HEK293T (cell line): ENCODE measurements around the gene SNCB.

ENCODE experiments used
- CTCF ChIA-PET: fragments of 350-600 bp; formaldehyde crosslinking; extraction: SDS; loops from one replicate; lab custom pipeline; 2021; ENCODE audit warnings: antibody characterized with exemption, inconsistent platforms; lab: Yijun Ruan, JAX
- POLR2A ChIA-PET: fragments of 350-600 bp; formaldehyde crosslinking; extraction: SDS; loops from one replicate; lab custom pipeline; 2020; ENCODE audit warnings: antibody characterized with exemption, inconsistent platforms; lab: Yijun Ruan, JAX
- DNase-seq: peaks from one replicate; pipeline ENCODE4 v3.0.0; 2012; ENCODE audit warnings: mixed read lengths; ENCODE audit errors: extremely low spot score
- ARNT ChIP-seq: fragments of 450-650 bp; IDR thresholded peaks from 2 replicates; pipeline ENCODE4 v1.6.1; 2017; ENCODE audit warnings: mild to moderate bottlenecking
- BHLHE40 ChIP-seq: fragments of 450-650 bp; IDR thresholded peaks from 2 replicates; pipeline ENCODE4 v1.6.1; 2016; ENCODE audit warnings: mild to moderate bottlenecking, moderate library complexity, borderline replicate concordance
- CTBP1 ChIP-seq: fragments of 450-650 bp; IDR thresholded peaks from 2 replicates; pipeline ENCODE4 v1.6.1; 2016; ENCODE audit warnings: borderline replicate concordance
- ELF4 ChIP-seq: fragments of 450-650 bp; IDR thresholded peaks from 2 replicates; pipeline ENCODE4 v1.6.1; 2017; ENCODE audit warnings: antibody characterized with exemption
- FOXA1 ChIP-seq: fragments of 450-650 bp; IDR thresholded peaks from 2 replicates; pipeline ENCODE4 v1.6.1; 2016; ENCODE audit warnings: mild to moderate bottlenecking
- FOXK2 ChIP-seq: fragments of 450-650 bp; IDR thresholded peaks from 2 replicates; pipeline ENCODE4 v1.6.1; 2016; ENCODE audit warnings: mild to moderate bottlenecking
- FOXM1 ChIP-seq: fragments of 450-650 bp; IDR thresholded peaks from 2 replicates; pipeline ENCODE4 v1.6.1; 2017; ENCODE audit warnings: mild to moderate bottlenecking, borderline replicate concordance
- HDGF ChIP-seq: fragments of 450-650 bp; IDR thresholded peaks from 2 replicates; pipeline ENCODE4 v1.6.1; 2017; ENCODE audit warnings: antibody characterized with exemption, borderline replicate concordance
- L3MBTL2 ChIP-seq: fragments of 450-650 bp; conservative IDR thresholded peaks from 2 replicates; pipeline ENCODE4 v1.6.1; 2016; ENCODE audit warnings: mild to moderate bottlenecking
- LEF1 ChIP-seq: fragments of 450-650 bp; IDR thresholded peaks from 2 replicates; pipeline ENCODE4 v1.6.1; 2017; ENCODE audit warnings: mild to moderate bottlenecking, borderline replicate concordance
- NFRKB ChIP-seq: fragments of 450-650 bp; IDR thresholded peaks from 2 replicates; pipeline ENCODE4 v1.6.1; 2016; ENCODE audit warnings: mild to moderate bottlenecking, moderate library complexity
- SP1 ChIP-seq: fragments of 450-650 bp; IDR thresholded peaks from 2 replicates; pipeline ENCODE4 v1.6.1; 2017
- SUZ12 ChIP-seq: fragments of 450-650 bp; IDR thresholded peaks from 2 replicates; pipeline ENCODE4 v1.6.1; 2016; ENCODE audit warnings: mild to moderate bottlenecking
- TARDBP ChIP-seq: fragments of 450-650 bp; IDR thresholded peaks from 2 replicates; pipeline ENCODE4 v1.6.1; 2016
- ZNF384 ChIP-seq: fragments of 450-650 bp; IDR thresholded peaks from 2 replicates; pipeline ENCODE4 v1.6.1; 2016
- TF ChIP-seq, protein P1 (sequence below): fragments of 450-650 bp; IDR thresholded peaks from 2 replicates; pipeline ENCODE4 v1.6.1; 2016

The SNCB gene

DNA sequence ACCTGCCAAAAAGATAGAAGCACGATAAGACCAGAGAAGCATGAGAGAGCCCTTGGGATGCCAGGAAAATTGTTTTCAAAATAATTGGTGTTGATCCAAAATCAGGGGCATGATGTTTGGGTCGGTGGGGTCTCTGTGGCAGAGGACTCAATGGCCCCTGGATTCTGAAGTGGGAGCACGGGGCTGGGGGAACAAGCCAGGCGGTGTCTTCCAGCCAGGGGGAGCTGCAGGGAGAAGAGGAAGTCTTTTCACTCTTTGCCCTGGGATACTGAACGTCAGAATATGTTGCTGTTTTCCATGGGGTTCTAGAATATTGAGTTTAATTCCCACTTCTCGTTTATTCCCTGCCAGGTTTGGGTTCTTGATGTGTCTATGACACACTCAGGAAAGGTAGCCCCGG is 37.3 kb upstream of the SNCB start:
- no peak for DNase-seq
- no peak for TF ChIP-seq ARNT
- no peak for TF ChIP-seq ZNF384
- TF ChIP-seq ELF4 = no peak
- TF ChIP-seq L3MBTL2 = no peak
- no peak for TF ChIP-seq SP1
- no peak for TF ChIP-seq BHLHE40
- TF ChIP-seq, protein P1, sequence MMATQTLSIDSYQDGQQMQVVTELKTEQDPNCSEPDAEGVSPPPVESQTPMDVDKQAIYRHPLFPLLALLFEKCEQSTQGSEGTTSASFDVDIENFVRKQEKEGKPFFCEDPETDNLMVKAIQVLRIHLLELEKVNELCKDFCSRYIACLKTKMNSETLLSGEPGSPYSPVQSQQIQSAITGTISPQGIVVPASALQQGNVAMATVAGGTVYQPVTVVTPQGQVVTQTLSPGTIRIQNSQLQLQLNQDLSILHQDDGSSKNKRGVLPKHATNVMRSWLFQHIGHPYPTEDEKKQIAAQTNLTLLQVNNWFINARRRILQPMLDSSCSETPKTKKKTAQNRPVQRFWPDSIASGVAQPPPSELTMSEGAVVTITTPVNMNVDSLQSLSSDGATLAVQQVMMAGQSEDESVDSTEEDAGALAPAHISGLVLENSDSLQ = no peak
- no peak for TF ChIP-seq FOXM1
- TF ChIP-seq FOXK2 = no peak
- TF ChIP-seq LEF1 = no peak
- no peak for TF ChIP-seq TARDBP
- TF ChIP-seq NFRKB = no peak
- TF ChIP-seq FOXA1 = no peak
- TF ChIP-seq CTBP1 = no peak
- TF ChIP-seq HDGF = no peak
- no peak for TF ChIP-seq SUZ12
- ChIA-PET CTCF (no interaction called here), POLR2A (interaction anchor here (0.8 kb wide), 1 partner anchor 21 kb away, joined by 3 read pairs; the partner anchor contains the start of gene TSPAN17)

DNA sequence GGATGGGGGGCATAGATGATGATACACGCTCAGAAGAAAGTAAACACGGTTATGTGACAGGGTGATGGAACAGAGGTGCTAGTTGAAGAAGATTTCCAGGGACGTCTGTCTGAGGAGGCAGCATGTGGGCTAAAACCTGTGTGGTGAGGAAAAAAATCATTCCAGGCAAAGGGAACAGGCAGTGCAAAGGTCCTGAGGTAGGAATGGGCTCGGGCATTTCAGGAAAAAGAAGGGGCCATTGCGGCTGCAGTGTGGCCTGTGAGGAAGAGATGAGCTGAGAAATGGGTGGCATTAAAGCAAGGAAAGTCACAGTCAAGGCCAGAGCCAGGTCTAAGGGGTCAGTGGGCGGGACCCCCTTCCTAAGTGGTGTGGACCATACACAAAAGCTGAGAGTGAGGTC is 35.2 kb upstream of the SNCB start:
- TF ChIP-seq FOXK2 (no peak), FOXM1 (no peak), CTBP1 (no peak), FOXA1 (no peak), L3MBTL2 (no peak), ELF4 (no peak), LEF1 (no peak), TARDBP (no peak), SP1 (no peak), ZNF384 (no peak)
- no peak for DNase-seq
- ChIA-PET CTCF (no interaction called here), POLR2A (no interaction called here)

DNA sequence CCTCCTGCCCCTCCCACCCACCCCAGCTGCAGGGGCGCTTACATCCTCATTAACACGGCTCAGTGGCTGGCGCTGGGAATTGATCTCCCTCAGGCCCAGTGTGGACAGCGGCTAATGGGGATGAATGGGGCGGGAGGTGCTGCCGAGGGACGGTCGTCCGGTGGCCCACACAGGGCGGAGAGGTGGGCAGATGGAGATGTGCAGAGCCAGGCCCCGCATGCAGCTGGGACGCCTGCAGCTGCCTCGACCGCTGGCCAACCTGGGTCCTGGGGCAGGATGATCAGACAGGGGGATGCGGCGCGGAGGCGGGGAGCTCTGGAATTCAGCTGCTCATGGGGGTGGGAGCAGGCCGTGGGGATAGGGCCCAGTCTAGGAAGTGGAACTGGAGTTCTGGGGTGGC is 34.6 kb upstream of the SNCB start:
- DNase-seq = no peak
- TF ChIP-seq CTBP1 = no peak
- ChIA-PET POLR2A (no interaction called here), CTCF (no interaction called here)

DNA sequence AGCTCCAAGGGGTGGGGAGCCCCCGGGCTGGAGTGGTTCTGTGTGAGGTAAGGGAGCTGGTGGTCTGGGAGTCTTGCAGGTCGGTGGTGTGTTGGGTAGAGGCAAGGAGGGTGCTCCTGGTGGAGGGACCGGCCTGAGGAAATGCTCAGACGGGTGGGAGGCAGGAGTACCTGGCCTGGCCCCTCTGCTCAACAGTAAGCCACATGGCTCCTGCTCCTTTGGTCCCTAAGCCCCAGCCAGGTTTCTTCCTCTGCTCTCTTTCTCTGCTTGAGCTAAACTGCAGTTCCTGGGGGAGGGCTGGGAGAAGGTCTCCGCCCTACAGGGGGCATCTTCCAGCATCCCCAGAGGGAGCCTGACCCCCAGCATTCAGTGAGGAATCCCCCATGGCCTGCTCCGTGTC is 34.1 kb upstream of the SNCB start:
- TF ChIP-seq ARNT = no peak
- TF ChIP-seq BHLHE40 = no peak
- TF ChIP-seq ZNF384 = no peak
- no peak for TF ChIP-seq CTBP1
- no peak for TF ChIP-seq L3MBTL2
- no peak for TF ChIP-seq ELF4
- TF ChIP-seq NFRKB = no peak
- no peak for TF ChIP-seq LEF1
- no peak for TF ChIP-seq FOXM1
- TF ChIP-seq SUZ12 = no peak
- TF ChIP-seq FOXK2 = no peak
- TF ChIP-seq SP1 = no peak
- ChIA-PET POLR2A (no interaction called here), CTCF (no interaction called here)
- no peak for DNase-seq

DNA sequence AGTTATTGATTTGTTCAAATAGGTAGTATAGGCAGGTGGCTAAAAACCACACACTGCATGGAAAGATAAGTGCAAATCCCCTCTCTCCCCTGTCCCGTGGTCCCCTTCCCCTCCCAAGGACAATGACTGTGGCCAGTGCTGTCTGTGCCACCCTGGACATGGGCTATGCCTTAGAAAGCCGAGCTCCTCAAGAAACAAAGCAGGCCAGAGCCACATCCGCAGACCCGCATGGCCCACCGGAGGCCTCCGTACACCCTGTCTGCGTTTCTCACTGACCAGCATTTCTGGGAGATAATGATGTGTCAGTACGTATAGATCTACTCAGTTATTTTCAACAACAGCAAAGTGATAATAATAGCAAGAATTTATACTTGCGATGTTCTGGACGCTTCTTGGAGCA is 33.2 kb upstream of the SNCB start:
- no peak for DNase-seq
- POLR2A ChIA-PET = no interaction called here
- CTCF ChIA-PET = no interaction called here
- no peak for TF ChIP-seq SUZ12
- TF ChIP-seq FOXM1 = no peak
- TF ChIP-seq BHLHE40 = no peak
- no peak for TF ChIP-seq ARNT

DNA sequence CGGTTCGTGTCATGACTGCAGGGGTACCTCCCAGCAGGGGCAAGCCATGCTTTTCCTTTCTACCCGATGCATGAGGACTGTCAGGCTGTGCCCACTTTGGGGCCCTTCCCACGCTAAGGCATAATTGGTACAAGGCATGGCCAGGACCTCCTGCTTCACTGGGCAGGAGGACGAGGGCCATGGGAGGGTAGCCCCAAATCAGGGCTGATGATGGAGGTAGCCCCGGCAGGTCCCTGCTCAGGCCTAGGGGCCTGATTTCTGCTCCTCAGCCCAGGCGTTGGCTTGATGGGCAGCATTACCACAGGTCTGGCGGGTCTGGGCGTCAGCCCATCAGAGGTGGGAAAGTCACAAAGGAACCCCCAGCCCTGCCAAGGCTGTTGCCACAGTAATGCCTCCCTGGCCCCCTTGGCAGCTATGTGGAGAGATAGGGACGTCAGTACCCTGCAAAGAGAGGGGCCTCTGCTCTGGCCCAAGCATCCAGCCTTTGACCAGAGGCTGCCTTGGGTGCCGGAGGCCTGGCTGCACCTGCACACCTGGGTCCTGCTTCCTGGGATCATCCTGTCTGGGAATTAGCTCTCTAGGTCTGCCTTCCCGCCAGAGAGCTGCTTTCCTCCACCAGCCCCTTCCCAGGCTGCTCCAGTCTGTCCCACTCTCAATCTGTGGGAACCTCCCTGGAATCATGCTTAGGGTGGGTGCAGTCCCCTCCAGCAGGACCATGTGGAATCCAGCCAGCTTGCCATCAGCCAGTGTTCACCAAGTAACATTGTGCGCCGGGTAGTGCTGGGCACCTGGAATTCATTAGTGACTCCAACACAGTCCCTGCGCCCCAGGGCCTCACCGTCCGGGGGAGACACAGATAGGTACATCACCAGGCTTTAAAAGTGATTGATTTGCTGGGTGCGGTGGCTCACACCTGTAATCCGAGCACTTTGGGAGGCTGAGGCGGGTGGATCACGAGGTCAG is 32.3 kb upstream of the SNCB start:
- no peak for TF ChIP-seq FOXA1
- TF ChIP-seq L3MBTL2 = no peak
- TF ChIP-seq SUZ12 = no peak
- no peak for TF ChIP-seq ZNF384
- TF ChIP-seq HDGF = no peak
- TF ChIP-seq CTBP1 = no peak
- TF ChIP-seq LEF1 = no peak
- TF ChIP-seq FOXM1 = no peak
- no peak for TF ChIP-seq ELF4
- no peak for TF ChIP-seq NFRKB
- no peak for TF ChIP-seq SP1
- TF ChIP-seq, protein P1 = no peak
- TF ChIP-seq FOXK2 = no peak
- no peak for TF ChIP-seq ARNT
- TF ChIP-seq BHLHE40 = no peak
- no peak for DNase-seq
- POLR2A ChIA-PET = no interaction called here
- CTCF ChIA-PET = no interaction called here

DNA sequence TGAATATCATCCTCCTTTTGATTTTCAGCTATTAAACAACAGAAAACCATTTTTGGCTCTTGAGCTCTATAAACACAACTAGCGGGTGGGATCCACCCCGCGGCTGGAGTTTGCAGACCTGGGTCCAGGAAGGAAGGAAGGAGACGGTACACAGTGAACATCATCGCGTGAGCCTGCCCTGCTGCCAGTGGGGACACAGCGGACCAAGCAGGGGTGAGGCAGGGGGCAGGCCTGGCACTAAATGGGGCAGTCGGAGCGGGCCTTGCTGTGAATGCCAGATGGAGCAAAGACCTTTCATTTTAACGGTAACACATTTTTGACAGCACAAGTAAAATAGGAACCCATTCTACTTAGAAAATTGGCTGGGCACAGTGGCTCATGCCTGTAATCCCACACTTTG is 31.3 kb upstream of the SNCB start:
- ChIA-PET CTCF (interaction anchor here (1.3 to 3.0 kb wide), 7 partner anchors 8 to 449 kb away, joined by 4 to 28 read pairs (median 12); no protein-coding TSS in a partner anchor), POLR2A (interaction anchor here (0.6 kb wide), 1 partner anchor 425 kb away, joined by 3 read pairs; no protein-coding TSS in a partner anchor)
- DNase-seq = no peak
- TF ChIP-seq FOXA1 (no peak), LEF1 (no peak), FOXK2 (no peak), NFRKB (no peak), CTBP1 (no peak), ARNT (no peak), SP1 (no peak), BHLHE40 (no peak), FOXM1 (no peak), ZNF384 (no peak), HDGF (no peak), TARDBP (no peak), L3MBTL2 (no peak), ELF4 (no peak), SUZ12 (no peak)
- TF ChIP-seq, protein P1 = no peak
